ENCODE measurements around the gene NBPF3.
"Not testable (repeated sequence)": the region's sequence is repeated elsewhere in the genome, so short reads cannot be mapped to it uniquely, and the experiment has no call there.

Gene NBPF3

DNA sequence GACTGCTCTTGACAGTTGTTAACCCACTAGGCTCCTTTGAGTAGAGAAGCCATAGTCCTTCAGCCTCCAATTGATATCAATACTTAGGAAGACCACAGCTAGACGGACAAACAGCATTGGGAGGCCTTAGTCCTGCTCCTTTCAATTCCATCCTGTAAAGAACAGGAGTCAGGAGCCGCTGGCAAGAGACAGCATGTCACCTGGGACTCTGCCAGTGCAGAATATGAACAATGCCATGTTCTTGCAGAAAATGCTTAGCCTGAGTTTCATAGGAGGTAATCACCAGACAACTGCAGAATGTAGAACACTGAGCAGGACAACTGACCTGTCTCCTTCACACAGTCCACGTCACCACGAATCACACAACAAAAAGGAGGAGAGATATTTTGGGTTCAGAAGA is 43.9 kb downstream of the NBPF3 start:
- DNase-seq; in situ Hi-C loops (cut with HindIII; ENCODE audit: low pct_ligation_motif_present, low pct_unique_long_range_greater_than_20kb, low sequenced_read_pairs): not testable (repeated sequence)

- DNase-seq = no peak
- in situ Hi-C loops (cut with HindIII; ENCODE audit: low pct_ligation_motif_present, low pct_unique_long_range_greater_than_20kb, low sequenced_read_pairs) = no loop called here
Observed at GRCh38 chr1:21489146-21489545, 49.2 kb downstream of the NBPF3 start.

DNA sequence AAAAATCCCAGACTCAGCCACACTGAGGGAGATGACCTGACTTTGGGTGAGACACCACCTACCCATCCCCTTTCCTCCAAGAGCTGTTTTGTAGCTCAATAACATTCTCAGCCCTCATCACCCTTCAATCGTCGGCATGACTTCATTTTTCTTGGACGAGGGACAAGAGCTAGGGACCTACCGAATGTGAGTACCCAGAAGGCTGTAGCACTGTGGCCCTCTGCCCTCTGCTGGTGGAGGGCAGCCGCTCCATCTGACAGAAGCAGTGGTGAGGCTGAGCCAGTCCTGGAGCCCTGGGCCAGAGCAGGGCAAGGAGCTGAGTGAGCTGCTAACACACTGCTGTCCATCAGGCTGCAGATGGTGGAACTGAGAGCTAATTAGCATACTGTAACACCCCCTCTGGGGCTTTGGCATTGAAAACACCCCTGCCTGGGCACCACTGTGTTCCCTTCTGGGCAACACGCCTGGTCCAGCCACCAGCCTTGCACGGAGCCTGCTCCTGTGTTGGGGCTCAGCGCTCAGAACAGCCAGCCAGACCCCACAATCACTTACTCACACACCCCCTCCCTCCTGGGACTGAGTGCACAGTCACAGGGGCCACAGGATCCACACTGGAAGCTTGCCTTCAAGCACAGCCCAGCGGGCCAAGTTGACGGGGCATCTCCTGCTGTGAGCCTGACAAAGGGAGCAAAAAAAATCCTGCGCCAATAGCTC is 51.0 kb downstream of the NBPF3 start:
- DNase-seq = peak; percentile 33
- in situ Hi-C loops (cut with HindIII; ENCODE audit: low pct_ligation_motif_present, low pct_unique_long_range_greater_than_20kb, low sequenced_read_pairs) = no loop called here

DNA sequence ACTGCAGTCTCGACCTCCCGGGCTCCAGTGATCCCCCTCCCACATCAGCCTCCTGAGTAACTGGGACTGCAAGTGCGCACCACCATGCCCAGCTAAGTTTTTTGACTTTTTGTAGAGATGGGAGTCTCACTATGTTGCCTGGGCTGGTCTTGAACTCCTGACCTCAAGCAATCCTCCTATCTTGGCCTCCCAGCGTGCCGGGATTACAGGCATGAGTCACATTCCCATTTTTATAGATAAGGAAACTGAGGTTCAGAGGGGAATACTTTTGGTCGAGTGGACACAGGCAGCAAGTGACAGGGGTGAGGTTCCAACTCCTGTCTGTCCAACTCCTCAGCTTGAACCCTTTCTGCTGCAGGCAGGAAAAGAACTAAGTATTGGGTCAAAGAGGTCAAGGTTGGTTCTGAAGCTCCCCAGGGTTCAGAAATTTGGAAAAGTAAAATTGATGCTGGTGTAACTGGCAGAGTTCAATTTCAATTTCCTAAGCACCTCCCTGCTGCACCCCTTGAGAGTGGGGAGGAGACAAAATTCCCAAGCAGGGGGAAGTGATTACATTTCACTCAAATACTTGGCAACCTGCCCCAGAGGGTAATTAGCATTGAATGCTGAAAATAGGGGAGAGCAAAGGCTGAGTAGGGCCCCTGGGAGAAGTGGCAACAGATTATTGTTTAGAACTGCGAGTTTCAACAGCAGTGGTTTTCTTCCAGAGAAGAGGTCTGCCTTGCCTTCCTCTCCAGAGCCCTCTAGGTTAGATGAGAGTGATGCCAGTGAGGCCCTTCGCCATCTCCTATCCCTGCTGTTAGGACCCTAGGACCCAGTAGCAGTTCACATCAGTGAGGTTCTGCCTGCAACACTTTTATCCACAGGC is 51.8 kb downstream of the NBPF3 start:
- no peak for DNase-seq
- in situ Hi-C loops (cut with HindIII; ENCODE audit: low pct_ligation_motif_present, low pct_unique_long_range_greater_than_20kb, low sequenced_read_pairs) = no loop called here

GRCh38 chr1:21492356-21492625 is 52.4 kb downstream of the NBPF3 start:
- in situ Hi-C loops (cut with HindIII; ENCODE audit: low pct_ligation_motif_present, low pct_unique_long_range_greater_than_20kb, low sequenced_read_pairs) = no loop called here
- DNase-seq = no peak

- in situ Hi-C loops (cut with HindIII; ENCODE audit: low pct_ligation_motif_present, low pct_unique_long_range_greater_than_20kb, low sequenced_read_pairs) = no loop called here
- no peak for DNase-seq
Observed at GRCh38 chr1:21494196-21494595, 54.3 kb downstream of the NBPF3 start.

DNA sequence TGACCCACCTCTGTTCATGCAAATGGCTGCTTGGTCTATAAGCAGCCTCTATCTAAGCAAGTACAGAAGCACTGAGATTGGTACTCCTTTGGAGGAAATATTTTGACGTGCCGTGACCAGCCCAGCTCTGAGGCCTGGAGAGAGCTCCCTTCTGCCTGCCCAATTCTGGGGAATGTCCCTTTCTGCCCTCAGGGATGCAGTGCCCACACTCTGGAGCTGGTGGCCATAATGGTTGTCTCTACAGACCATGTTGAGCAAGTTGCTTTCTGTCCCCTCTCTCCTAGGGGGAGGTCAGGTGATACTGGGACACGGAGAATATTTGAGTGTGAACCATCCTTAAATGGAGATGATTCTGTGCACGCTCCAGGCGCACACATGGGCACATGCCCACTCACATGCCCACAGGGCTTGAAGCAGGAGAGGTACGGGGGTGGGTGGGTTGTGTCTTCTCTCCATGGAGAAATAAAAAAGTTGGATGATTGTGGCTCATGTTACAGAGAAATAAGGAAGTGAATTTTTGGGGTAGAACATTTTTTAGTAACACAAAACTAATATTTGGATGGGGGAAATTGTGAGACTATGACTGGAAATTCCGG is 55.4 kb downstream of the NBPF3 start:
- in situ Hi-C loops (cut with HindIII; ENCODE audit: low pct_ligation_motif_present, low pct_unique_long_range_greater_than_20kb, low sequenced_read_pairs) = no loop called here
- DNase-seq = no peak

GRCh38 chr1:21496063-21496462 is 56.1 kb downstream of the NBPF3 start:
- in situ Hi-C loops (cut with HindIII; ENCODE audit: low pct_ligation_motif_present, low pct_unique_long_range_greater_than_20kb, low sequenced_read_pairs) = no loop called here
- no peak for DNase-seq

DNA sequence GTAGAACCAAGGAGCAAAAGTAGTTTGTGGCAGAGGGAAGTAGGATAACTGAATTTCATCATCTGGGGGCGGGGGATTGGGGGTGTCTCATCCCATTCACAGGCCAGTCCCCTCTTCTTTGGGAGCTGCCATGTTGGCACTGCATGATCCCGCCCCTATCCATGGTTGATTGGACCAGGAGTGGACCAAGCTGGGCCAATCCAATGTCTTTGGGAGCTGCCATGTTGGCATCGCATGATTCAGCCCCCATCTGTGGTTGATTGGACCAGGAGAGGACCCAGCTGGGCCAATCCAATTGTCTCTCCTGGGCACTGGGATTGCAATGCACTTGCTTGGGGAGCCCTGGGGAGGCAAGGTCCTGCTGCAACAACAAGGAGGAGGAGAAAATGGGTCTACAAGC is 56.9 kb downstream of the NBPF3 start:
- in situ Hi-C loops (cut with HindIII; ENCODE audit: low pct_ligation_motif_present, low pct_unique_long_range_greater_than_20kb, low sequenced_read_pairs) = no loop called here
- DNase-seq = no peak

DNA sequence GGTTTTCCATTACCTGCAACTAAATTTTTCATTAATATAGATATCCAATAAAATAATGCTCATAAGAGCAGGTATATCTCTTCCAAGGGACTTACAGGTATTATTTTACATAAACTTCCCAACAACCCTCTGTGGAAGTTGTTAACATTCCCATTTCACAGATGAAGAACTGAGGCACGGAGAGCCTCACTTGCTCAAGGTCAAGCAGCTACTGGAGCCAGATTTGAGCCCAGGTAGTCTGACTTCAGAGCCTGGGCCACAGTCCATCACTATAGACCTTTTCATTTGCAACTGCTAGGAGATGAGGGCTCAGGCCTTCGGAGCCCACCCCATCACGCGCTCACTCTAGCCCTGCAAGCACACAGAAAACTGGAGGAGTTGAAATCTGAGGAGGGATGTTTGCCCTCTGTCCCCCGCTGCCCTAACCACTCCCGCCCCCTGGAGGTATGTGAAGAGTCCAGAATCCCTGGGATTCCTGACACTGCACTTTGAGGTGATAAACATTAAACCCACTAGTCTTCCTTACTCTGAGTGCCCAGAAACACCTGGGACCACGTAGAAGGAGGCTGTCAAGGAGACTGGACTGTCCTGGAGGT is 57.6 kb downstream of the NBPF3 start:
- no peak for DNase-seq

GRCh38 chr1:21499283-21499950 is 59.5 kb downstream of the NBPF3 start:
- in situ Hi-C loops (cut with HindIII; ENCODE audit: low pct_ligation_motif_present, low pct_unique_long_range_greater_than_20kb, low sequenced_read_pairs) = no loop called here
- no peak for DNase-seq

More for the DNA sequence above, 57.6 kb downstream of the NBPF3 start:
- in situ Hi-C loops (cut with HindIII; ENCODE audit: low pct_ligation_motif_present, low pct_unique_long_range_greater_than_20kb, low sequenced_read_pairs) = no loop called here

GRCh38 chr1:21503706-21504377 is 63.9 kb downstream of the NBPF3 start:
- no peak for DNase-seq
- in situ Hi-C loops (cut with HindIII; ENCODE audit: low pct_ligation_motif_present, low pct_unique_long_range_greater_than_20kb, low sequenced_read_pairs) = no loop called here

GRCh38 chr1:21506804-21507203 is 66.9 kb downstream of the NBPF3 start:
- in situ Hi-C loops (cut with HindIII; ENCODE audit: low pct_ligation_motif_present, low pct_unique_long_range_greater_than_20kb, low sequenced_read_pairs) = no loop called here

GRCh38 chr1:21507511-21508270 is 67.8 kb downstream of the NBPF3 start:
- DNase-seq = no peak
- in situ Hi-C loops (cut with HindIII; ENCODE audit: low pct_ligation_motif_present, low pct_unique_long_range_greater_than_20kb, low sequenced_read_pairs) = no loop called here

More at GRCh38 chr1:21506804-21507203, 66.9 kb downstream of the NBPF3 start:
- DNase-seq = no peak

DNA sequence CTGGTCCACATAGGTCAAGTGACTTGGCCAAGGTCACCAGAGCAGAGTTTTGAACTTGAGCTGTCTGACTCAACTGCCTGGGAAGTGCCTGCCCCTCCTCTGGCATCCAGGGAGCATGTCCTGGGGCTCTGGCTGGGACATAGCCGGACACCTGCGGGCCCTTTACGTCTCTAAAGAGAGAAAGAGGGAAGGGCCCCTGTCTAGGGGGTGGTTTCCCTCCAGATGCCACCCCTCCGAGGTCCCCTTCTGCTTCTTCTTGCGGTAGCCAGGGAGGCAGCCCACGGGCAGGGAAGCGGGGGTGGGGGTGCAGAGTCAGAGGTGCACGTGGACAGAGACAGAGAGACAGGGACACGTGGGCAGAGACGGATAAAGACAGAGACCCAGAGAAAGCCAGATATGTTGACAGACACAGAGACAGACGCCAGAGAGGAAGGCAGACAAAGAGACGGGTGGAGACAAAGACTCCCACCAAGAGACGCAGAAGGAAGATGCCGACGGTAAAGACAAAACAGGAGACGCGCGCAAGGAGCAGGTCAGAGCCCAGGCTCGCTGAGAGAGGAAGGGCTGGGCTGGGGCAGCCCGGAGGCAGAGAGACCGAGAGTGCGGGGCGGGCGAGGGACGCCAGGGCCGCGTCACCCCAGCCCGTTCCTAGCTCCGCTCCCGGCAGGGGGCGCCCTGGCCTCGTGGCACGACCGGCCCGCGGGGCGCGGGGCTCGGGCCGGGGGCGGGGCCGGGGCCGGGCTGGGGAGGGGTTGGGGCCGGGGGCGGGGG is 68.8 kb downstream of the NBPF3 start:
- in situ Hi-C loops (cut with HindIII; ENCODE audit: low pct_ligation_motif_present, low pct_unique_long_range_greater_than_20kb, low sequenced_read_pairs) = no loop called here
- peak; percentile 46 for DNase-seq

DNA sequence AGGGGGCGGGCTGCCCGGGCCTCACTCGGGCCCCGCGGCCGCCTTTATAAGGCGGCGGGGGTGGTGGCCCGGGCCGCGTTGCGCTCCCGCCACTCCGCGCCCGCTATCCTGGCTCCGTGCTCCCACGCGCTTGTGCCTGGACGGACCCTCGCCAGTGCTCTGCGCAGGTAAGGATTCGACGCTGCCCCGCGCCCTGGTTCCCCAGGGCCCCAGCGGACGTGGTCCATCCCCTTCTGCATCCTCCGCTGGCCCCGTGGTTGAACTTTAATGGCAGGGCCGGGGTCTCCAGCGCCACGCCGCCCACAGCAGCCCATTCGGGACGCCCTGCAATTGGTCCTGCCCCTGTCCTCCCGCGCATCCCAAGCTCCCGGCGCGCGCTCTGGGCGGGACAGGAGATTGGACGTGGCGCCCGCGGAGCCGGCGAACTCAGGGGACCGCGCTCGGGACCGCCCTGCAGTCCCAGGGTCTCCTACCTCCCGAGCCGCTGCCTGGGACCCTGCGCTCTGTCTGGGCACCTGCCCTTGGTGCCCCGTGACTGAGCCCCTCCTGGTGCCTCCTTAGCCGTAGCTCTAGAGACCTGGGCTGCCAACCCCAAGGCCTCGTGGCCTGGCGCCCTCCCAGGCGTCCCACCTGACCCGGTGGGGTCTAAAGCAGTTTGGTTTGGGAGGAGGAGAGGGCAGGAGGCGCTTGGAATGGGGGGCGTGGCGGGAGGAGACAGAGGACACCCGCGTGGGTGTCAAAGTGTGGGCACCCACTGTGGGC is 69.6 kb downstream of the NBPF3 start, which contains the start of gene ALPL:
TSS of gene ALPL (plus strand) at position 73 of the 762 bp plus-strand sequence. CDS start 44,659 bp downstream, outside the sequence.
- in situ Hi-C loops (cut with HindIII; ENCODE audit: low pct_ligation_motif_present, low pct_unique_long_range_greater_than_20kb, low sequenced_read_pairs) = no loop called here
- DNase-seq = no peak

Measured in ACHN (cell line).